GM12878 (cell line): ENCODE data around the gene AMBRA1. TPM values are rescaled to one million over a fixed set of nuclear protein-coding genes. Genes with fewer than 3 reads are reported as not detected.

Source experiments
- CREB1 ChIP-seq: IDR thresholded peaks from 2 replicates; pipeline ENCODE4 v1.6.1; 2012; ENCODE audit warnings: low read depth, mild to moderate bottlenecking, inconsistent platforms
- FOXM1 ChIP-seq: IDR thresholded peaks from 2 replicates; pipeline ENCODE4 v1.6.1; 2012; ENCODE audit warnings: low read depth, mild to moderate bottlenecking, inconsistent platforms, low read length, moderate library complexity
- HDAC2 ChIP-seq: fragments of 200-600 bp; sonication (generic); IDR thresholded peaks from 2 replicates; pipeline ENCODE4 v1.6.1; 2017
- KDM1A ChIP-seq: fragments of 200-600 bp; sonication (generic); IDR thresholded peaks from 2 replicates; pipeline ENCODE4 v1.6.1; 2016; ENCODE audit warnings: borderline replicate concordance
- NFIC ChIP-seq: IDR thresholded peaks from 2 replicates; pipeline ENCODE4 v1.6.1; 2012; ENCODE audit warnings: low read depth, mild to moderate bottlenecking, inconsistent platforms, low read length, moderate library complexity
- NR2F1 ChIP-seq: fragments of 450-650 bp; conservative IDR thresholded peaks from 2 replicates; pipeline ENCODE4 v1.6.1; 2017; ENCODE audit warnings: mild to moderate bottlenecking
- RAD21 ChIP-seq: IDR thresholded peaks from 2 replicates; pipeline ENCODE4 v1.6.1; 2011; ENCODE audit warnings: mild to moderate bottlenecking, low read depth, low read length, moderate library complexity; ENCODE audit not compliant: insufficient read depth
- SPI1 ChIP-seq: IDR thresholded peaks from 2 replicates; pipeline ENCODE4 v1.6.1; 2011; ENCODE audit warnings: low read depth, mild to moderate bottlenecking, low read length, moderate library complexity, borderline replicate concordance; ENCODE audit not compliant: insufficient read depth
- ZNF217 ChIP-seq: fragments of 450-650 bp; IDR thresholded peaks from 2 replicates; pipeline ENCODE4 v1.6.1; 2017; ENCODE audit warnings: antibody characterized with exemption, mild to moderate bottlenecking
- ZNF274 ChIP-seq: IDR thresholded peaks from one replicate; pipeline ENCODE4 v1.8.0; 2011; ENCODE audit not compliant: insufficient read length, insufficient read depth
- ZZZ3 ChIP-seq: IDR thresholded peaks from 2 replicates; pipeline ENCODE4 v1.6.1; 2011; ENCODE audit warnings: low read depth; ENCODE audit not compliant: control insufficient read depth, insufficient read length
- polyA plus RNA-seq, 11 experiments: library from polyadenylated mRNA; depleted of rRNA in 4 of 11; unstranded in 6 of 11; stranded (reverse) in 5 of 11; fragments of >200 nt; fragmentation: Nextera tagmentation in 4 of 11; fragmentation: Illumina TruSeq in 1 of 11; extraction: Ambion mirVana in 4 of 11; extraction: Trizol in 1 of 11; gene quantifications; 1 replicate in 1 of 11; 2 replicates in 10 of 11; pipeline versions ENCODE4 v1.2.1 to v1.2.3, GENCODE V29; 2011 to 2016; ENCODE audit warnings: inconsistent platforms in 2 of 11, missing spikeins in 2 of 11, low read depth in 1 of 11
- total RNA-seq, 4 experiments: library from RNA; depleted of rRNA in 3 of 4; stranded (reverse); fragments of >200 nt in 3 of 4; fragmentation: Illumina TruSeq in 1 of 4; extraction: Trizol in 1 of 4; gene quantifications; 2 replicates each; pipeline versions ENCODE4 v1.2.1 to v1.2.3, GENCODE V29; 2013 to 2021
- TF ChIP-seq, protein P1 (sequence below): fragments of 450-650 bp; IDR thresholded peaks from 2 replicates; pipeline ENCODE4 v1.6.1; 2016; ENCODE audit warnings: mild to moderate bottlenecking, moderate library complexity, borderline replicate concordance
- TF ChIP-seq, protein P2 (sequence below): IDR thresholded peaks from 2 replicates; pipeline ENCODE4 v1.6.1; 2011; ENCODE audit warnings: low read depth, mild to moderate bottlenecking, low read length, moderate library complexity, borderline replicate concordance; ENCODE audit errors: extremely low read depth
- TF ChIP-seq, protein P3 (sequence below): IDR thresholded peaks from 2 replicates; pipeline ENCODE4 v1.6.1; 2012; ENCODE audit warnings: improper control_type of control experiment, low read depth, low read length; ENCODE audit not compliant: insufficient replicate concordance
- TF ChIP-seq, protein P4 (sequence below): fragments of 450-650 bp; formaldehyde crosslinking; IDR thresholded peaks from 2 replicates; pipeline ENCODE4 v1.4.0; 2020; ENCODE audit warnings: mild to moderate bottlenecking, moderate library complexity

AMBRA1 gene
- total and polyA plus RNA-seq, 10 of the 15 experiments (the other 5 are each of a cell fraction or from before 2014, with no cell fraction given), result 0.57 to 34.3 (median 13.7) TPM

DNA sequence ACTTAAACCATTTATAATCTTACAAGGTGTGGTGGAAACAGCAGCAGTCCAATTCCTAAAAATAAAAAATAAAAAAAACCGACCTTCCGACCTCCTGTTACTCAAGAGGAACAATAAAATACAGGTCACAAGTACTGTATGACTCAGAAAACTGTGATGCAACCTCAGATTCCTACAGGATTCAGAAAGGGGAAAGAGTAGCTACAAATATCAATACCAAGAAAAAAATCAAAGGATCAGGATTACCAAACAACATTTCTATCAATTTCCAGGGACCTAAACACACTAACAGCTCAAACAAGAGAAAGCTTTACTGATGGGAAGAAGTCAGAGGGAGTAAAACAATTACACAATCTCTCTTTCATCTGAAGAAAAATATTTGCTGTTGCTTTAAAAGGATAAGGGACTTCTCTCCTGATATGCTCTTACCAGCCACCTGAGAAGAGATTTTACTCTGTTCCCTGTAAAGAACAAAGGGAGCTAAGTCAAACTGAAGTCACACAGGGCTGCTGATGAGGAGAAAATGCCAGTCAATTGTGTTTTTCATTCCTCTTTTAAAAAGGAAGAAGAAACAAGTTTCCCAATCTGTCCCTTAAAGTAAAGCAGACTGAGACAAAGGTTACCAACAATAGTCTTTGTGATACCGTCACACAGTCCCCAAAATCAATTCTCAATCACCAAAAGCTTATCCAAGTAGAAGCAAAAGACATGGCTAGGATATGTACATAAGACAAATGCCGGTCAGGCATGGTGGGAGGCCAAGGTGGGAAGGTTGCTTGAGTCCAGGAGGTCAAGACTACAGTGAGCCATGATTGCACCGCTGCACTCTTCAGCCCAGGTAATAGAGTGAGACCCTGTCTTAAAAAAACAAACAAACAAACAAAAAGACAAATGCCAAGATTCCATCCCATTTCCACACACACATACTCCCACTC lies 39.3 kb downstream of the AMBRA1 start (continued):
- TF ChIP-seq, protein P1, sequence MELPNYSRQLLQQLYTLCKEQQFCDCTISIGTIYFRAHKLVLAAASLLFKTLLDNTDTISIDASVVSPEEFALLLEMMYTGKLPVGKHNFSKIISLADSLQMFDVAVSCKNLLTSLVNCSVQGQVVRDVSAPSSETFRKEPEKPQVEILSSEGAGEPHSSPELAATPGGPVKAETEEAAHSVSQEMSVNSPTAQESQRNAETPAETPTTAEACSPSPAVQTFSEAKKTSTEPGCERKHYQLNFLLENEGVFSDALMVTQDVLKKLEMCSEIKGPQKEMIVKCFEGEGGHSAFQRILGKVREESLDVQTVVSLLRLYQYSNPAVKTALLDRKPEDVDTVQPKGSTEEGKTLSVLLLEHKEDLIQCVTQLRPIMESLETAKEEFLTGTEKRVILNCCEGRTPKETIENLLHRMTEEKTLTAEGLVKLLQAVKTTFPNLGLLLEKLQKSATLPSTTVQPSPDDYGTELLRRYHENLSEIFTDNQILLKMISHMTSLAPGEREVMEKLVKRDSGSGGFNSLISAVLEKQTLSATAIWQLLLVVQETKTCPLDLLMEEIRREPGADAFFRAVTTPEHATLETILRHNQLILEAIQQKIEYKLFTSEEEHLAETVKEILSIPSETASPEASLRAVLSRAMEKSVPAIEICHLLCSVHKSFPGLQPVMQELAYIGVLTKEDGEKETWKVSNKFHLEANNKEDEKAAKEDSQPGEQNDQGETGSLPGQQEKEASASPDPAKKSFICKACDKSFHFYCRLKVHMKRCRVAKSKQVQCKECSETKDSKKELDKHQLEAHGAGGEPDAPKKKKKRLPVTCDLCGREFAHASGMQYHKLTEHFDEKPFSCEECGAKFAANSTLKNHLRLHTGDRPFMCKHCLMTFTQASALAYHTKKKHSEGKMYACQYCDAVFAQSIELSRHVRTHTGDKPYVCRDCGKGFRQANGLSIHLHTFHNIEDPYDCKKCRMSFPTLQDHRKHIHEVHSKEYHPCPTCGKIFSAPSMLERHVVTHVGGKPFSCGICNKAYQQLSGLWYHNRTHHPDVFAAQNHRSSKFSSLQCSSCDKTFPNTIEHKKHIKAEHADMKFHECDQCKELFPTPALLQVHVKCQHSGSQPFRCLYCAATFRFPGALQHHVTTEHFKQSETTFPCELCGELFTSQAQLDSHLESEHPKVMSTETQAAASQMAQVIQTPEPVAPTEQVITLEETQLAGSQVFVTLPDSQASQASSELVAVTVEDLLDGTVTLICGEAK, result peak; percentile 62; the same call in 1 of the 2 replicates
- no peak for TF ChIP-seq KDM1A
- no peak for TF ChIP-seq HDAC2
- no peak for TF ChIP-seq FOXM1
- TF ChIP-seq ZNF217, result no peak
- TF ChIP-seq, protein P2, sequence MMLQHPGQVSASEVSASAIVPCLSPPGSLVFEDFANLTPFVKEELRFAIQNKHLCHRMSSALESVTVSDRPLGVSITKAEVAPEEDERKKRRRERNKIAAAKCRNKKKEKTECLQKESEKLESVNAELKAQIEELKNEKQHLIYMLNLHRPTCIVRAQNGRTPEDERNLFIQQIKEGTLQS, result no peak
- TF ChIP-seq ZZZ3, result no peak
- TF ChIP-seq NR2F1, result 0 out of 2 replicates have a peak, but pooled peaks have one; percentile 59
- TF ChIP-seq, protein P3, sequence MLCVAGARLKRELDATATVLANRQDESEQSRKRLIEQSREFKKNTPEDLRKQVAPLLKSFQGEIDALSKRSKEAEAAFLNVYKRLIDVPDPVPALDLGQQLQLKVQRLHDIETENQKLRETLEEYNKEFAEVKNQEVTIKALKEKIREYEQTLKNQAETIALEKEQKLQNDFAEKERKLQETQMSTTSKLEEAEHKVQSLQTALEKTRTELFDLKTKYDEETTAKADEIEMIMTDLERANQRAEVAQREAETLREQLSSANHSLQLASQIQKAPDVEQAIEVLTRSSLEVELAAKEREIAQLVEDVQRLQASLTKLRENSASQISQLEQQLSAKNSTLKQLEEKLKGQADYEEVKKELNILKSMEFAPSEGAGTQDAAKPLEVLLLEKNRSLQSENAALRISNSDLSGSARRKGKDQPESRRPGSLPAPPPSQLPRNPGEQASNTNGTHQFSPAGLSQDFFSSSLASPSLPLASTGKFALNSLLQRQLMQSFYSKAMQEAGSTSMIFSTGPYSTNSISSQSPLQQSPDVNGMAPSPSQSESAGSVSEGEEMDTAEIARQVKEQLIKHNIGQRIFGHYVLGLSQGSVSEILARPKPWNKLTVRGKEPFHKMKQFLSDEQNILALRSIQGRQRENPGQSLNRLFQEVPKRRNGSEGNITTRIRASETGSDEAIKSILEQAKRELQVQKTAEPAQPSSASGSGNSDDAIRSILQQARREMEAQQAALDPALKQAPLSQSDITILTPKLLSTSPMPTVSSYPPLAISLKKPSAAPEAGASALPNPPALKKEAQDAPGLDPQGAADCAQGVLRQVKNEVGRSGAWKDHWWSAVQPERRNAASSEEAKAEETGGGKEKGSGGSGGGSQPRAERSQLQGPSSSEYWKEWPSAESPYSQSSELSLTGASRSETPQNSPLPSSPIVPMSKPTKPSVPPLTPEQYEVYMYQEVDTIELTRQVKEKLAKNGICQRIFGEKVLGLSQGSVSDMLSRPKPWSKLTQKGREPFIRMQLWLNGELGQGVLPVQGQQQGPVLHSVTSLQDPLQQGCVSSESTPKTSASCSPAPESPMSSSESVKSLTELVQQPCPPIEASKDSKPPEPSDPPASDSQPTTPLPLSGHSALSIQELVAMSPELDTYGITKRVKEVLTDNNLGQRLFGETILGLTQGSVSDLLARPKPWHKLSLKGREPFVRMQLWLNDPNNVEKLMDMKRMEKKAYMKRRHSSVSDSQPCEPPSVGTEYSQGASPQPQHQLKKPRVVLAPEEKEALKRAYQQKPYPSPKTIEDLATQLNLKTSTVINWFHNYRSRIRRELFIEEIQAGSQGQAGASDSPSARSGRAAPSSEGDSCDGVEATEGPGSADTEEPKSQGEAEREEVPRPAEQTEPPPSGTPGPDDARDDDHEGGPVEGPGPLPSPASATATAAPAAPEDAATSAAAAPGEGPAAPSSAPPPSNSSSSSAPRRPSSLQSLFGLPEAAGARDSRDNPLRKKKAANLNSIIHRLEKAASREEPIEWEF, result no peak
- 0 out of 2 replicates have a peak, but pooled peaks have one; percentile 5 for TF ChIP-seq NFIC
- no peak for TF ChIP-seq ZNF274
- TF ChIP-seq RAD21, result no peak
- TF ChIP-seq SPI1, result no peak
- TF ChIP-seq, protein P4, sequence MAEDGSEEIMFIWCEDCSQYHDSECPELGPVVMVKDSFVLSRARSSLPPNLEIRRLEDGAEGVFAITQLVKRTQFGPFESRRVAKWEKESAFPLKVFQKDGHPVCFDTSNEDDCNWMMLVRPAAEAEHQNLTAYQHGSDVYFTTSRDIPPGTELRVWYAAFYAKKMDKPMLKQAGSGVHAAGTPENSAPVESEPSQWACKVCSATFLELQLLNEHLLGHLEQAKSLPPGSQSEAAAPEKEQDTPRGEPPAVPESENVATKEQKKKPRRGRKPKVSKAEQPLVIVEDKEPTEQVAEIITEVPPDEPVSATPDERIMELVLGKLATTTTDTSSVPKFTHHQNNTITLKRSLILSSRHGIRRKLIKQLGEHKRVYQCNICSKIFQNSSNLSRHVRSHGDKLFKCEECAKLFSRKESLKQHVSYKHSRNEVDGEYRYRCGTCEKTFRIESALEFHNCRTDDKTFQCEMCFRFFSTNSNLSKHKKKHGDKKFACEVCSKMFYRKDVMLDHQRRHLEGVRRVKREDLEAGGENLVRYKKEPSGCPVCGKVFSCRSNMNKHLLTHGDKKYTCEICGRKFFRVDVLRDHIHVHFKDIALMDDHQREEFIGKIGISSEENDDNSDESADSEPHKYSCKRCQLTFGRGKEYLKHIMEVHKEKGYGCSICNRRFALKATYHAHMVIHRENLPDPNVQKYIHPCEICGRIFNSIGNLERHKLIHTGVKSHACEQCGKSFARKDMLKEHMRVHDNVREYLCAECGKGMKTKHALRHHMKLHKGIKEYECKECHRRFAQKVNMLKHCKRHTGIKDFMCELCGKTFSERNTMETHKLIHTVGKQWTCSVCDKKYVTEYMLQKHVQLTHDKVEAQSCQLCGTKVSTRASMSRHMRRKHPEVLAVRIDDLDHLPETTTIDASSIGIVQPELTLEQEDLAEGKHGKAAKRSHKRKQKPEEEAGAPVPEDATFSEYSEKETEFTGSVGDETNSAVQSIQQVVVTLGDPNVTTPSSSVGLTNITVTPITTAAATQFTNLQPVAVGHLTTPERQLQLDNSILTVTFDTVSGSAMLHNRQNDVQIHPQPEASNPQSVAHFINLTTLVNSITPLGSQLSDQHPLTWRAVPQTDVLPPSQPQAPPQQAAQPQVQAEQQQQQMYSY, result no peak
- TF ChIP-seq CREB1, result no peak
